HCT116 (cell line): ENCODE measurements around the gene CRAT. TPM values are rescaled to one million over a fixed set of nuclear protein-coding genes. Genes with fewer than 3 reads are reported as not detected.

ENCODE experiments used
- ATAC-seq: fragments of 200-7000 bp; cut with Tn5 transposase; 2 replicates; pipeline ENCODE4 v1.9.1; 2020; ENCODE audit warnings: mild to moderate bottlenecking, moderate library complexity
- BruUV-seq: library from RNA; stranded (reverse); fragments of 400-500 nt; replicated peaks from 2 replicates; lab custom pipeline; 2021; lab: Mats Ljungman, UMichigan
- CTCF ChIA-PET: fragments of 300-600 bp; sonication (Branson Sonifier 250); formaldehyde crosslinking; loops from one replicate; lab custom pipeline; 2021; ENCODE audit warnings: antibody characterized with exemption; lab: Charles Lee
- POLR2A ChIA-PET: fragments of 300-600, 350-600 bp; sonication (Branson Sonifier 250); formaldehyde crosslinking; loops from one replicate; lab custom pipeline; 2021; ENCODE audit warnings: antibody characterized with exemption; lab: Charles Lee
- RAD21 ChIA-PET, 2 experiments: fragments of 300-600 bp; sonication (Branson Sonifier 250); formaldehyde crosslinking; loops; one replicate each; lab custom pipeline; 2023; ENCODE audit warnings: low total read pairs in 2 of 2; ENCODE audit not compliant: uncharacterized antibody in 2 of 2, unreplicated experiment in 2 of 2, low non-redundant PET in 1 of 2; lab: Charles Lee
- DNase-seq: peaks from one replicate; pipeline ENCODE4 v3.0.0-alpha.2; 2010; ENCODE audit warnings: low read depth, low spot score
- H2AFZ ChIP-seq: fragments of 200-600 bp; shearing (Covaris generic), sonication (generic); 2 replicates; pipeline ENCODE4 v1.6.1; 2017; ENCODE audit warnings: low read depth, mixed run types, mixed read lengths, antibody characterized with exemption, low read length; ENCODE audit not compliant: poor library complexity, severe bottlenecking
- H3K27ac ChIP-seq: 2 replicates; pipeline ENCODE4 v1.5.1; 2012; ENCODE audit warnings: low read depth, low read length
- H3K27me3 ChIP-seq: fragments of 200-600 bp; sonication (generic); 2 replicates; pipeline ENCODE4 v1.6.1; 2016; ENCODE audit warnings: mixed run types, low read length, mixed read lengths; ENCODE audit not compliant: insufficient read depth
- H3K36me3 ChIP-seq, 2 experiments: fragments of 200-500 bp in 1 of 2; fragments of 200-600 bp in 1 of 2; sonication (Bioruptor generic) in 1 of 2; sonication (generic) in 1 of 2; 2 replicates each; pipeline versions ENCODE4 v1.5.1 to v1.6.1; 2014 to 2016; ENCODE audit warnings: low read length in 2 of 2, inconsistent platforms in 1 of 2, mixed read lengths in 1 of 2, mixed run types in 1 of 2; ENCODE audit not compliant: insufficient read depth in 2 of 2, control insufficient read depth in 1 of 2
- H3K4me1 ChIP-seq, 2 experiments: fragments of 200-600 bp in 1 of 2; sonication (generic) in 1 of 2; 2 replicates each; pipeline versions ENCODE4 v1.5.1 to v1.6.1; 2012 to 2017; ENCODE audit warnings: low read length in 2 of 2, inconsistent platforms in 1 of 2, mild to moderate bottlenecking in 1 of 2, mixed read lengths in 1 of 2, mixed run types in 1 of 2, moderate library complexity in 1 of 2; ENCODE audit not compliant: insufficient read depth in 2 of 2, control insufficient read depth in 1 of 2
- H3K4me2 ChIP-seq: fragments of 200-600 bp; sonication (generic); 2 replicates; pipeline ENCODE4 v1.6.1; 2017; ENCODE audit warnings: mixed run types, low read length, mixed read lengths
- H3K4me3 ChIP-seq, 2 experiments: fragments of 200-600 bp in 1 of 2; sonication (generic) in 1 of 2; replicated peaks in 1 of 2; 2 replicates each; pipeline ENCODE4 v1.5.1; 2011 to 2016; ENCODE audit warnings: low read length in 2 of 2, control low read depth in 1 of 2, low read depth in 1 of 2, mild to moderate bottlenecking in 1 of 2, mixed read lengths in 1 of 2, mixed run types in 1 of 2
- H3K79me2 ChIP-seq: fragments of 200-600 bp; sonication (generic); 2 replicates; pipeline ENCODE4 v1.6.1; 2017; ENCODE audit warnings: mild to moderate bottlenecking, mixed run types, low read length, moderate library complexity, mixed read lengths; ENCODE audit not compliant: insufficient read depth
- H3K9ac ChIP-seq: fragments of 200-600 bp; sonication (generic); 2 replicates; pipeline ENCODE4 v1.6.1; 2016; ENCODE audit warnings: low read length, mixed read lengths
- H3K9me2 ChIP-seq: fragments of 200-600 bp; sonication (generic), shearing (Covaris generic); 2 replicates; pipeline ENCODE4 v1.6.1; 2017; ENCODE audit warnings: mixed run types, mild to moderate bottlenecking, moderate library complexity; ENCODE audit not compliant: insufficient read depth
- H3K9me3 ChIP-seq, 2 experiments: fragments of 200-500 bp in 1 of 2; fragments of 200-600 bp in 1 of 2; sonication (Bioruptor generic) in 1 of 2; sonication (generic) in 1 of 2; 2 replicates each; pipeline ENCODE4 v1.6.1; 2014 to 2017; ENCODE audit warnings: low read length in 2 of 2, mixed read lengths in 2 of 2, inconsistent platforms in 1 of 2, low read depth in 1 of 2, mild to moderate bottlenecking in 1 of 2, mixed run types in 1 of 2, moderate library complexity in 1 of 2; ENCODE audit not compliant: control insufficient read depth in 1 of 2, insufficient read depth in 1 of 2
- H4K20me1 ChIP-seq: fragments of 200-600 bp; sonication (generic), shearing (Covaris generic); 2 replicates; pipeline ENCODE4 v1.6.1; 2017; ENCODE audit warnings: mixed run types, mild to moderate bottlenecking, moderate library complexity; ENCODE audit not compliant: insufficient read depth
- FOSL1 ChIP-seq: IDR thresholded peaks from 2 replicates; pipeline ENCODE4 v1.6.1; 2012; ENCODE audit warnings: low read depth
- SRF ChIP-seq: IDR thresholded peaks from 2 replicates; pipeline ENCODE4 v1.6.1; 2012; ENCODE audit warnings: low read depth
- ZFX ChIP-seq: fragments of 450-650 bp; IDR thresholded peaks from 2 replicates; pipeline ENCODE4 v1.6.1; 2017
- intact Hi-C: fragments of 100-400 bp; cut with micrococcal nuclease; formaldehyde crosslinking; loops from 2 replicates; pipeline ENCODE4 v1.10.0; 2022
- total RNA-seq: library from RNA; stranded (reverse); gene quantifications from one replicate; pipeline ENCODE4 v1.2.1, GENCODE V29; 2021; ENCODE audit not compliant: unreplicated experiment
- TF ChIP-seq, protein P1 (sequence below), 3 experiments: fragments of 200-600 bp in 1 of 3; sonication (generic) in 1 of 3; IDR thresholded peaks in 2 of 3; conservative IDR thresholded peaks in 1 of 3; 2 replicates each; pipeline ENCODE4 v1.5.1; 2012 to 2017; ENCODE audit warnings: low read depth in 2 of 3, low read length in 2 of 3, antibody characterized with exemption in 1 of 3, borderline replicate concordance in 1 of 3, control low read depth in 1 of 3, mild to moderate bottlenecking in 1 of 3, mixed read lengths in 1 of 3, mixed run types in 1 of 3, moderate library complexity in 1 of 3; ENCODE audit not compliant: insufficient read depth in 1 of 3

Gene CRAT
- total RNA-seq, 1 experiment from 2014 or later, result 29.0 TPM

DNA sequence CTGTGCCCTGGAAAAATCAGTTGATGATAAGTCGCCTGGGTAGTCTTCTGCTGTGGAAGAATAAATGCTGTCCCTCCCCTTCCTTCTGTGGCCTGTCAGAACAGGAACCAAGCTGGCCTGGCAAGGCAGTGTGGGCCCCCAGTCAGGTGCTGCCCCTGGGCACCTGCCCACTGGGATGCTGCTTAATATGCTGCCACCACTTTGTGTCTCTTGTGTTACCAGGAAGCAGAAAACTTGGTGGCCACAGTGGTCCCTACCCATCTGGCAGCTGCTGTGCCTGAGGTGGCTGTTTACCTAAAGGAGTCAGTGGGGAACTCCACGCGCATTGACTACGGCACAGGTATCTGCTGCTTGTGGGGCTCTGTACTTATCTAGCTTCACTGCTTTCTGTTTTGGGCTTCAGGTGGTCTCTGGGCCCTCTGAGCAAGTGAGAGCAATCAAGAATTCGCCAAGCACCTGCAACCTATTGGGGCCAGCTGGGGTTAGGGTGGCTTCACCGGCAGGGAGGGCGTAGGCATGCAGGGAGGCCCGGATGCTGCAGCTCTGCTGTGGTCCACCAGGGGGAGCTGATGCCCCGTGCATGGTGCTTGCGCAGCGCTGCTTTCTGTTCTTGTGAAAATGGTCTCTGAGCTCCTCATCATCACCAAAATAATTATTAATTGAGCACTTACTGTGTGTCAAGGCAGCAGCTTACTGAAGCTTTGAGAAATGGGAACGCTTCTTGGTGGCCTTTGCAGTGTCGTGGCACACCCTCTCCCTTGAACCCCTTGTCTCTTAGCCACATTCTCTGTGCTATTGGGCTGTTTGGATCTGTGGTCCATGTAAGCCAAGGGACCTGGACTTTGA lies 20.9 kb upstream of the CRAT start:
- H3K27me3 ChIP-seq, result no peaks in the 10 kb centered on the region
- ATAC-seq, result peak; percentile 96
- H3K27ac ChIP-seq, result peak overlapping the region; percentile 32; the same call in 1 of the 2 replicates
- POLR2A ChIA-PET, result interaction anchor here (0.5 to 1.6 kb wide), 8 partner anchors 9 to 673 kb away, joined by 3 to 8 read pairs (median 4); partner anchors contain the start of gene NTMT1
- 0 out of 2 replicates have a peak overlapping the region, but pooled peaks have one; percentile 20 for H3K9ac ChIP-seq
- peaks cover 8 to 20% of the 10 kb centered on the region in 2 experiments for H3K4me1 ChIP-seq
- TF ChIP-seq SRF (no peak), FOSL1 (no peak), ZFX (no peak)
- TF ChIP-seq, protein P1, sequence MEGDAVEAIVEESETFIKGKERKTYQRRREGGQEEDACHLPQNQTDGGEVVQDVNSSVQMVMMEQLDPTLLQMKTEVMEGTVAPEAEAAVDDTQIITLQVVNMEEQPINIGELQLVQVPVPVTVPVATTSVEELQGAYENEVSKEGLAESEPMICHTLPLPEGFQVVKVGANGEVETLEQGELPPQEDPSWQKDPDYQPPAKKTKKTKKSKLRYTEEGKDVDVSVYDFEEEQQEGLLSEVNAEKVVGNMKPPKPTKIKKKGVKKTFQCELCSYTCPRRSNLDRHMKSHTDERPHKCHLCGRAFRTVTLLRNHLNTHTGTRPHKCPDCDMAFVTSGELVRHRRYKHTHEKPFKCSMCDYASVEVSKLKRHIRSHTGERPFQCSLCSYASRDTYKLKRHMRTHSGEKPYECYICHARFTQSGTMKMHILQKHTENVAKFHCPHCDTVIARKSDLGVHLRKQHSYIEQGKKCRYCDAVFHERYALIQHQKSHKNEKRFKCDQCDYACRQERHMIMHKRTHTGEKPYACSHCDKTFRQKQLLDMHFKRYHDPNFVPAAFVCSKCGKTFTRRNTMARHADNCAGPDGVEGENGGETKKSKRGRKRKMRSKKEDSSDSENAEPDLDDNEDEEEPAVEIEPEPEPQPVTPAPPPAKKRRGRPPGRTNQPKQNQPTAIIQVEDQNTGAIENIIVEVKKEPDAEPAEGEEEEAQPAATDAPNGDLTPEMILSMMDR (IDR thresholded peaks at IDR 0.05 in 2 of 3, conservative IDR thresholded peaks at IDR 0.05 in 1 of 3; ENCODE audit: borderline replicate concordance in 1 of 3, insufficient read depth in 1 of 3, low read depth in 2 of 3, low read length in 2 of 3), result peak in 2 of 3 experiments; percentile 98 to 99; a peak in 4 of 6 replicates
- H3K79me2 ChIP-seq, result no peaks in the 10 kb centered on the region
- no peaks in the 10 kb centered on the region for H3K9me2 ChIP-seq
- no peaks in the 10 kb centered on the region for H4K20me1 ChIP-seq
- BruUV-seq, result no TSS peak
- H3K4me2 ChIP-seq, result peak overlapping the region; percentile 26; the same call in 1 of the 2 replicates
- DNase-seq, result peak; percentile 38
- RAD21 ChIA-PET, result interaction anchor here (0.6 to 1.2 kb wide), 13 partner anchors 8 to 760 kb away, joined by 3 to 5 read pairs (median 4); partner anchors contain the start of genes NTMT1 (in 1 of the 2) and URM1 (in 1 of the 2)
- intact Hi-C loops, result loop anchor here (1.0 to 2.0 kb wide), 2 partner anchors 493 to 653 kb away; no protein-coding TSS in a partner anchor
- CTCF ChIA-PET, result interaction anchor here (0.7 to 4.8 kb wide), 28 partner anchors 8 to 659 kb away, joined by 3 to 91 read pairs (median 4); partner anchors contain the start of genes DOLPP1 and NTMT1
- no peak overlapping the region for H3K4me3 ChIP-seq
- H2AFZ ChIP-seq, result no peak overlapping the region
- H3K9me3 ChIP-seq, result no peaks in the 10 kb centered on the region
- H3K36me3 ChIP-seq, result peaks cover 8 to 32% of the 10 kb centered on the region in 2 experiments; a peak in 3 of 4 replicates
